ENCODE data around the gene IQSEC1.

The IQSEC1 gene

GRCh38 chr3:13013994-13014754 lies 59.1 kb downstream of the IQSEC1 start:
- no peak for DNase-seq

GRCh38 chr3:13013566-13013965 lies 59.7 kb downstream of the IQSEC1 start:
- no peak for DNase-seq

DNA sequence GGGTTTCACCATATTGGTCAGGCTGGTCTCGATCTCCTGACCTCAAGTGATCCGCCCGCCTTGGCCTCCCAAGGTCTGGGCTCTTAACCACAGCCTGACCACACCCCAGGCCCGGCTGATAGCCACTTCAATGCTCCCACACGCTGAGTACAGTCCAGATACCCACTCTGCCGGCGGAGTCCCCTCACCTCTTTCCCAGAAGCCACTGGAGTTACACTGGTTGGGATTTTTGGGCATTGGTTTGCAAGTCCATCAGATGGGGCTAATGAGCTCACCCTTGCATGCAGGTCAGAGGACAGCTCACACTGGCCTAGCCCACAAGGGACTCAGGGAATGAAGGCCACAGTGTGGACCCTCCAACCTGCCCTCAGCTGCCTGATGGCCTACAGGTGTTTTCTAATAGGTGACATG lies 60.1 kb downstream of the IQSEC1 start:
- DNase-seq = no peak

GRCh38 chr3:13012221-13012691 lies 61.0 kb downstream of the IQSEC1 start:
- no peak for DNase-seq

- DNase-seq = peak; percentile 67
Measured at GRCh38 chr3:13011573-13012220, 61.5 kb downstream of the IQSEC1 start.

GRCh38 chr3:13010780-13011572 lies 62.3 kb downstream of the IQSEC1 start:
- no peak for DNase-seq

- DNase-seq = no peak
Measured at GRCh38 chr3:13009946-13010315, 63.3 kb downstream of the IQSEC1 start.

DNA sequence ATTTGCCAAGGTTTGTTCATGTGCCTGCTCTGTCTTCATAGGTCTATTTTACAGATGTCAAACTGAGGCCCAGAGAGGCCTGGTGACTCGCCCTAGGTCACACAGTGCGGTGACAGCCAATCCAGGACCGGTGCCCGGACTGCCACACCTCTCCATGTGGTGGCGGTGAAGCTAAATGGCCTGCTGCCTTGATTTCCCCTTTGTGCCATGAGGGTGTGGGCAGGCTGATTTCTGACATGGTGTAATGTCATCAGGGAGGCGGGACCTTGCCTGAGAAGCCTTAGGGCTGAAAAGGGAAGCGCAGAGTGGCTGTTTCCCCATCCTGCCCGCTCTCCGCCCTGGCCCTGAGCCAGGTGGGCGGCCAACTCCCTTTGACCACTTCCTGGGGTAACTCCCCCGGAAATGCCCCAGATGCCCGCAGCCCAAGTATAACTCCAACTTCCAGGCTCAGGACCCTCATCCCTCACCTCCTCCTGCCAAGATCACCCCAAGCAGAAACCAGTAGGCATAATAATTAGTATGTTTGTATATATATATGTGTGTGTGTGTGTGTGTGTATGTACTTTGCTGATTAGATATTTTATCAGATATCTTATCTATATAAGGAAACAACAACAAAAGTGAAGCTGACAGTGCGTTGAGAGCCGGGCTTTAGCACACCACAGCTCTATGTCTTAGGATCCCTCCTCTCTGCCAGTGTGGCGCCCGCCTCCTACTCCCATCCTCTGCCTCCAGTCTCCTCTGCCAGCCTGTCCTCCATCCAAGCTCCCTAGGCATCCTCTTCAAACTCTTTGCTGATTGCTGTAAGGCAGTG lies 63.9 kb downstream of the IQSEC1 start:
- no peak for DNase-seq

DNA sequence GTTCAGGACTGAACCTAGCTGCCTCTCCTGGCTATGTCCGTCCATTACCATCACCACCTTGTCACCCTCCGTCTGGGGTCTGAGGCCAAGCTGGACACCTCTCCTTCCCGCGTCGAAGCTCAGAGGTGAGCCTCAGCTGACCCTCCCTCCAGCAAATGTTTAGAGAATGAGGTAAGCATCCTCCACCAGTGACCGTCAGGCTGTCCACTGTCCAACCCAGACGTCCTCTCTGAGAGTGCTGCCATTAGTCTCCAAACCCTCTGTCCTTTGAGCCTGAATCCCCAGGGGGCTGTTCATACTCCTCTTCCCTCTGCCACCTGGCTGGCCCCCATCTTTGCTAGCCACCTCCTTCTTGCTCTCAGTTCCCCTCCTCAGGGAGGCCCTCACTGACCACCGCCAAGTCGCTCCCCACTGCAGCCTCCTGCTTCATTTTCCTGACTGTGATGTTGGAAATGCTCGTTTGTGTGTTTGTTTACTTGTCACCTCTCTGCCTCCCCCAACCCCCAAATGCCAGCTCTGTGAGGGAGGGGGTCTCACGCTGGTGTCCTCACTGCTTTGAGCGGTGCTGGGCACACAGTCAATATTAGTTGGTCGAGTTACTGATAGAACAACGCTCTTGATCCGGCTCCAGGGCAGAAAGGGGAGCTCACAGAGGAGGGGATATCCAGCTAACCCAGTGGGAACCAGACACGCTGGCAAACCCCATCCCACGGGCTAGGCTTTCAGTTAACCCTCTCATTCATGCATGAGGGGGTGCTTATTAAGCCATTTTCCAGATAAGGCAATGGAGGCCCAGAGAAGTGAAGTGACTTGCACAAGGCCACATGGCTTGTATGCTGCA lies 64.9 kb downstream of the IQSEC1 start:
- no peak for DNase-seq

- no peak for DNase-seq
Measured at GRCh38 chr3:13007251-13007941, 65.8 kb downstream of the IQSEC1 start.

GRCh38 chr3:13006216-13006990 lies 66.8 kb downstream of the IQSEC1 start:
- DNase-seq = no peak

DNA sequence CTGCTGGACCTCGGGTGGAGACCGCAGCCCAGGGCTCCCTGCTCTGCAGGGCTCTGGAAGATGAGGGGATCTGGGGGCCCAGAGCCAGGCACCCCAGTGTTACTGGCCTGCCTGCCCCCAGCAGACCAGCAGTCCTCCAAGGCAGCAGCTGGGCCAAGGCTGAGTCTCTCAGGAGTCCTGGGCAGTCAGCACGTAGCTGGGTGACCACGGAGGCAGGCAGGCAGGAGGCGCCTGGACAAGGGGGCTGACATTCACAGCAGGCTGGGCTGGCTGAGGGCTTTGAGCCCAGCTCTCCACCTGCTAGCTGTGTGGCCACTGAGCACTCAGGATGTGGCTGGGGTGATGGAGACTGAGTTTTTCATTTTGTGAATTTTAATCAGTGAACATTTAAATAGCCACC lies 67.9 kb downstream of the IQSEC1 start:
- no peak for DNase-seq

GRCh38 chr3:13004376-13004775 lies 68.9 kb downstream of the IQSEC1 start:
- DNase-seq = no peak

DNA sequence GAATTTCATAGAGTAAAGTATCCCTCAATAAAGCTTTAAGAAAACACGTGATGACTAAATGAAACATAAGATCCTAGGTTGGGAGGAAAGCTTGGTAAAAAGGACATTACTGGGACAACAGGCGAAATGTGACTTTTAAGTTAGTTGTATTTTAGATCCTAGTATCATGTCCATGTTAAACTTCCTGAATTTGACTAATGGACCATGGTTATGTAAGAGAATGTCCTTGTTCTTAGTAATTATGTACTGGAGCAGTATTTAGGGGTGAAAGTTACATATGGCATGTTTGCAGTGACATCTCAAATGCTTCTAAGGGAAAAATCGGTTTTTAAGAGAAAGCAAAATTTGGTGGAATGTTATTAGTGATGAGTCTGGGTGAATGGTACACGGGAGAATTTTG lies 69.6 kb downstream of the IQSEC1 start:
- DNase-seq = no peak

DNA sequence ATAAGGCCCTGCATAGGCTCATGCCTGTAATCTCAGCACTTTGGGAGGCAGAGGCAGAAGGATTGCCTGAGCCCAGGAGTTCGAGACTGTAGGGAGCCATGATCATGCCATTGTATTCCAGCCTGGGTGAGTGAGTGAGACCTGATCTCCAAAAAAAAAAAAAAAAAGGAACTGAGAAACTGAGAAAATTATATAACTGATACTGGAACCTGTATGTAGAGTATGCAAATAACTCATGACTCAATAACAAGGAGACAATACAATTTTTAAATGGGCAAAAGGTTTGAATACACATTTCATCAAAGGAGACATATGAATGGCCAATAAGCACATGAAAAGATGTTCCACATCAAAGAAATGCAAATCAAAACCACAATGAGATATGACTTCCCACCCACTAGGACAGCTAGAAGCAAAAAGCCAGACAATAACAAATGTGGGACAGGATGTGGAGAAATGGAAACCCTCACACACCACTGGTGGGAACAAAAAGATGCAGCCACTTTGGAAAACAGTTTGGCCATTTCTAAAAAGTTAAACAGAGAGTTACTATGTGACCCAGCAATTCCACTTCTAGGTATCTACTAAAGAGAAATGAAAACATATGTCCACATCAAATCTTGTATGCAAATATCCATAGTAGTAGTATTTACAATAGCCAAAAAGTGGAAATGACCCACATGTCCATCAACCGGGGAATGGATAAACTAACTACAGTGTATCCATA lies 70.7 kb downstream of the IQSEC1 start:
- no peak for DNase-seq

GRCh38 chr3:12999147-13000140 lies 73.8 kb downstream of the IQSEC1 start:
- no peak for DNase-seq

- no peak for DNase-seq
Measured at GRCh38 chr3:12998648-12999047, 74.6 kb downstream of the IQSEC1 start.

DNA sequence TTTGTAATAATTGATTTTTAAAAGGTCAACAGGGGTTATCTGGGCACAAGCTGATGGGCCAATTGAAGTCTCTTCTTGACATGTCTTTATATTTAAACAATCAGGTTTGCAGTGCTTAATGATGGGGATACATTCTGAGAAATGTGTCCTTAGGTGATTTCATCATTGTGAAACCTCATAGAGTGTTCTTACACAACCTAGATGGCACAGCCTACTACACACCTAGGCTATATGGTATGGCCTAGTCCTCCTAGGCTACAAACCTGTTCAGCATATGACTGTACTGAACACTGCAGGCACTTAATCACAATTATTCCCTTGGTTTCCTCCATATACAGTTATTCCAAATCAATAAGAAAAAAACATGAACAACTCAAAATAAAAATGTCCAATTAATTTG lies 75.8 kb downstream of the IQSEC1 start:
- DNase-seq = no peak

DNA sequence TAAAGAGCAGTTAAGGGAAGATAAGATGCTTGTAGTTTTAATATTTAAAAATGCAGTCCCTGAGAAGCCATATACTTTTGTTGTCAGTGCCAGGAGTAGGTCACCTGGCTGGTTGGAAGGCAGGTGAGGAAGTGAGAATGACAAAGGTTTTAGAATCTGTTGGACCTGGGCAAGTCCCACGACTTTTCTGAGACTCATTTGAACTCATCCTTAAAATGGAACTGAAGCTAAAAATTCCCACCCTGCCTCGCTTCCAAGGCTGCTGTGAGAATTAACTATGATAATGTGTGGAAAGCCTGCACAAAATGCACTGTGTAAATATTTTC lies 77.1 kb downstream of the IQSEC1 start:
- DNase-seq = no peak
